ENCODE data around the gene PLCG1. TPM values are rescaled to one million over a fixed set of nuclear protein-coding genes. Genes with fewer than 3 reads are reported as not detected.

The PLCG1 gene
- total and polyA plus RNA-seq, 4 donors: 2.0 to 30.4 (median 16.1) TPM

- H3K27me3 ChIP-seq (ENCODE audit: control insufficient read depth in 4 of 4, insufficient read depth in 4 of 4, low read length in 3 of 4): no peaks in the 10 kb centered on the region
- peaks cover 0 to 19% (median 7%) of the 10 kb centered on the region in 4 donors for H3K4me1 ChIP-seq (ENCODE audit: control insufficient read depth in 4 of 4, insufficient read depth in 4 of 4, low read length in 3 of 4)
- H3K27ac ChIP-seq (ENCODE audit: low read depth in 1 of 2, low read length in 2 of 2): no peak overlapping the region
- TF ChIP-seq NR2F2 (IDR thresholded peaks at IDR 0.05): no peak
- TF ChIP-seq EGR1 (IDR thresholded peaks at IDR 0.05; ENCODE audit: low read depth in 2 of 2): no peak
- no peak for TF ChIP-seq HNF4A (conservative IDR thresholded peaks at IDR 0.05)
- no peak for TF ChIP-seq ATF3 (IDR thresholded peaks at IDR 0.05)
- TF ChIP-seq REST (IDR thresholded peaks at IDR 0.05): no peak
- no peak for TF ChIP-seq FOXA1 (IDR thresholded peaks at IDR 0.05)
- no peak for TF ChIP-seq MAX (IDR thresholded peaks at IDR 0.05)
- H3K9me3 ChIP-seq (ENCODE audit: control insufficient read depth in 4 of 4, low read length in 3 of 4): no peaks in the 10 kb centered on the region
- WGBS: 96% methylated on average over 3 of the region's 3 CpGs
- no peak overlapping the region for H3K4me3 ChIP-seq (ENCODE audit: low read depth in 1 of 3, low read length in 3 of 3)
- peaks cover 14 to 54% (median 45%) of the 10 kb centered on the region in 4 donors for H3K36me3 ChIP-seq (ENCODE audit: control insufficient read depth in 4 of 4, insufficient read depth in 3 of 4, low read depth in 1 of 4, low read length in 3 of 4)
- DNase-seq (ENCODE audit: low spot score): no peak
- H3K9ac ChIP-seq (ENCODE audit: low read depth in 1 of 2, low read length in 2 of 2): no peak overlapping the region
Observed at GRCh38 chr20:41121399-41121798, 15.9 kb upstream of the PLCG1 start.

GRCh38 chr20:41123631-41124030 lies 13.7 kb upstream of the PLCG1 start:
- peaks cover 0 to 21% (median 7%) of the 10 kb centered on the region in 4 donors for H3K4me1 ChIP-seq (ENCODE audit: control insufficient read depth in 4 of 4, insufficient read depth in 4 of 4, low read length in 3 of 4)
- DNase-seq (ENCODE audit: low spot score): no peak
- H3K9ac ChIP-seq (ENCODE audit: low read depth in 1 of 2, low read length in 2 of 2): no peak overlapping the region
- TF ChIP-seq REST (IDR thresholded peaks at IDR 0.05) (no peak), JUND (IDR thresholded peaks at IDR 0.05) (no peak), FOXA2 (IDR thresholded peaks at IDR 0.05) (no peak), GABPA (IDR thresholded peaks at IDR 0.05 in 1 of 2, conservative IDR thresholded peaks at IDR 0.05 in 1 of 2) (no peak), FOXA1 (IDR thresholded peaks at IDR 0.05) (no peak), EGR1 (IDR thresholded peaks at IDR 0.05; ENCODE audit: low read depth in 2 of 2) (no peak), TAF1 (conservative IDR thresholded peaks at IDR 0.05) (no peak), NR2F2 (IDR thresholded peaks at IDR 0.05) (no peak), RXRA (IDR thresholded peaks at IDR 0.05) (no peak), ATF3 (IDR thresholded peaks at IDR 0.05) (no peak)
- no peaks in the 10 kb centered on the region for H3K9me3 ChIP-seq (ENCODE audit: control insufficient read depth in 4 of 4, low read length in 3 of 4)
- H3K27ac ChIP-seq (ENCODE audit: low read depth in 1 of 2, low read length in 2 of 2): no peak overlapping the region
- 96% methylated on average over 6 of the region's 6 CpGs for WGBS
- no peak overlapping the region for H3K4me3 ChIP-seq (ENCODE audit: low read depth in 1 of 3, low read length in 3 of 3)
- H3K27me3 ChIP-seq (ENCODE audit: control insufficient read depth in 4 of 4, insufficient read depth in 4 of 4, low read length in 3 of 4): no peaks in the 10 kb centered on the region
- H3K36me3 ChIP-seq (ENCODE audit: control insufficient read depth in 4 of 4, insufficient read depth in 3 of 4, low read depth in 1 of 4, low read length in 3 of 4): peaks cover 13 to 39% (median 34%) of the 10 kb centered on the region in 4 donors

All from liver (tissue), 9 donors.